Forelimb muscle (tissue), 1 donor: Measurements from ENCODE around the gene MAPK8. TPM values are rescaled to one million over a fixed set of nuclear protein-coding genes. Genes with fewer than 3 reads are reported as not detected.

Source experiments
- DNase-seq: peaks from one replicate; pipeline ENCODE4 v3.0.0-alpha.2; 2013; ENCODE audit warnings: low read depth
- polyA plus RNA-seq: library from polyadenylated mRNA; unstranded; fragments of 120-200 nt; gene quantifications from one replicate; pipeline ENCODE4 v1.2.1, GENCODE V29; 2013; ENCODE audit not compliant: insufficient read length

Gene MAPK8
- polyA plus RNA-seq, 1 donor = 39.1 TPM

- DNase-seq = no peak
These were observed 157.0 kb downstream of the MAPK8 start for GRCh38 chr10:48463318-48464003.

GRCh38 chr10:48464121-48464870 is 157.8 kb downstream of the MAPK8 start:
- DNase-seq = no peak

- peak; percentile 16 for DNase-seq
These were observed 158.6 kb downstream of the MAPK8 start for GRCh38 chr10:48464871-48465736.

- DNase-seq = no peak
These were observed 159.5 kb downstream of the MAPK8 start for GRCh38 chr10:48465860-48466521.

- no peak for DNase-seq
These were observed 160.2 kb downstream of the MAPK8 start for GRCh38 chr10:48466611-48467240.

GRCh38 chr10:48467669-48468068 is 161.2 kb downstream of the MAPK8 start:
- no peak for DNase-seq

- DNase-seq = no peak
These were observed 161.8 kb downstream of the MAPK8 start for GRCh38 chr10:48468130-48468790.

GRCh38 chr10:48468866-48469511 is 162.5 kb downstream of the MAPK8 start:
- no peak for DNase-seq

GRCh38 chr10:48469516-48470020 is 163.1 kb downstream of the MAPK8 start:
- DNase-seq = no peak

GRCh38 chr10:48470115-48470892 is 163.8 kb downstream of the MAPK8 start:
- no peak for DNase-seq

- DNase-seq = no peak
These were observed 164.7 kb downstream of the MAPK8 start for GRCh38 chr10:48470893-48471805.

- DNase-seq = no peak
These were observed 166.1 kb downstream of the MAPK8 start for GRCh38 chr10:48472501-48473069.

GRCh38 chr10:48473704-48474103 is 167.2 kb downstream of the MAPK8 start:
- no peak for DNase-seq

- DNase-seq = no peak
These were observed 168.4 kb downstream of the MAPK8 start for GRCh38 chr10:48474765-48475365.

- DNase-seq = no peak
These were observed 169.4 kb downstream of the MAPK8 start for GRCh38 chr10:48475943-48476278.

- DNase-seq = no peak
These were observed 170.0 kb downstream of the MAPK8 start for GRCh38 chr10:48476279-48476982.

GRCh38 chr10:48477141-48477540 is 170.7 kb downstream of the MAPK8 start:
- DNase-seq = no peak
